ENCODE data around the gene IRF6.
A peak's percentile ranks its signal among the peaks of the same experiment; 100 is the strongest.

Gene IRF6

DNA sequence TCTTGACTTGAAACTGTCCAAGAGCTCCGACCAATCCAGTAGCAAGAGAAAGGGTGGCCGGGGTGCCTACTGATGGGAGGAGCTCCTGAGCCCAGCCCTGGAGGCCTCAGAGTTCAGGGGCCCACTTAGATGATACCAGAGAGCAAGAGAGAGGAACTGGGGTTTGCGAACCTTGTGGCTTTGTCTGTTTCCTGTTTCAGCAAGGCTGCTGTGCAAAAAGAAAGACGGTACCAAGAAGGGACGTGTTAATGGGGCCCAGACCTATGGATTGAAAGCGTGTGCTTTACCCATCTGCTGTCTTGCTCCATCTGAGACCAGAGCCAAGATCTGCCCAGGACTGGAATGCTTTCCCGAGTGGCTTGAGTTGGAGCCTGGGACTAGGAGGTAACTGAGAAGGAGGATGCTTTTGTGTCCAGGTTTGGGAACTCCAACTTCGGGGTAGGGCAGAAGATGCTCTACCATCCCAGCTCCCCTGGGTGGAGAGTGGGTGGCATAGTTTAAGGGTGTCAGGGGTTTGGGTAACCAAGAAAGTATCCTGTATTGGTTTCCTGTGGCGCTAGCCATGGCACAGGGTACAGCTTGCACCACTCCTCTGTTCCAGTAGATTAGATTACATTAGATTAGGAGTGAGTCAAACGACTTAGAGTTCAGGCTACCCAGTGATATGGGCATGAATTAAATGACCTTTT, 49.9 kb downstream of the IRF6 start, which contains the start of gene TRAF3IP3:
TSS of gene TRAF3IP3 (plus strand) at position 128 of the 689 bp plus-strand sequence. CDS start 3,987 bp downstream, outside the sequence.
- no peak for FAIRE-seq

GRCh38 chr1:209755256-209755655, 50.7 kb downstream of the IRF6 start:
- FAIRE-seq, result no peak

DNA sequence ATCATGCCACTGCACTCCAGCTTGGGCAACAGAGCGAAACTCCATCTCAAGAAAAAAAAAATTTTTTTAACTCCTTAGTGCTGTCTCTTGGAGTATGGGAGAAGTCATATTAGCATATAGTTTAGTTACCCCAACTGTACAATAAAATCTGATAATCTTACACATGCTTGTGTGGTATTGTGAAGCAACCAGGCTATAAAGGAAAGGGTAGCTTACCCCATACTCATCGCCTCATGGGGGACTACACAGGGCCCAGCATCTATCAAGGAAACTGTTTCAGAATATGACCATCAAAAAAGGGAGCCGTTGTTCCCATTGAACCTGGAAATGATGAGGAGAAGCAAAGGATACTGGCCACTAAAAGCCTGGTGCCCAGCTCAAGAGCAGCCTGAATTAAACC, 53.1 kb downstream of the IRF6 start:
- FAIRE-seq, result no peak

- FAIRE-seq, result no peak
Observed at GRCh38 chr1:209751627-209752231, 54.2 kb downstream of the IRF6 start.

DNA sequence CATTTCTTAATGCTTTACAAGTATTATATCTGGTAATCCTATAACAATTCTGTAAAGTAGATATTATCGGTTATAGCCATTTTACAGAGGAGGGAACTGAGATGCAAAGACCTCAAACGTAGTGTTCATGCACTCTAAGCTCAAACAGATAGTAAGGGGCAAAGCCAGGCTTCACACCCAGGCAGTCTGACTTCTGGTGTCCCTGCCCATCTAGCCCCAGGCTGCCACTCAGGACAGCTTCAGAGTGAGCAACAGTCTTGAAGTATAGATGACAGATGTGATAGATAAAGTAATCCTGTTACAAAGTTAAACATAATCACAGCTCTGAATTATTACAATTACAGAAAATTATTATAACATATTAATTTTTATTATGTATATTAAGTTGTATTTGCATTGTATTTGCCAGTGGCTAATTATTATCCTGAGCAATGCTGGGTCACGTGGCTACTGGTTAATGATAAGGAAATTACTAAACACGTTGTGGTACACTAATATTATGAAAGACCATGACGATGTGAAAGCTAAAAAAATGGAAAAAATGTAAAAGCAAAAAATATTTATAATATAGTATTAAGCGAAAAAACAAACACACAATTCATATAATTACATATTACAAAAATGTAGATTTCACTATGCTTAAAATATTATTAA, 56.1 kb downstream of the IRF6 start:
- peak; percentile 95 for FAIRE-seq

DNA sequence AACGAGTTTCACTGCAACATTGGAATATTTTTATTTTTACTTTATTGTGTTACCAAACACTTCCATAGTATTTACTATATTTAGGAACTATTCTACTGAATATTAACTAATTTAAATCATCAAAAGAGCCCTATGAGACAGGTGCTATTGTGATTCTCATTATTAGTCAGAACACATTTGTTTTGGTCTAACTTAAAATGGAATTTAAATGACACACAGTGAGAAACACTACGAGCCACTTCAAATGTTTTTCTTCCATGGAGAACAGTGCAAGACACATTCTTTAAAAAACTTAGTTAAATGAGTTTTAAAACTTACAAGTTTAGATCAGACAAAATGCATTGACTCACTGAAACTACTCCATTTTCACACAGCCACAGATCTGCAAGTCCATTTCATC, 56.7 kb downstream of the IRF6 start:
- FAIRE-seq, result no peak

DNA sequence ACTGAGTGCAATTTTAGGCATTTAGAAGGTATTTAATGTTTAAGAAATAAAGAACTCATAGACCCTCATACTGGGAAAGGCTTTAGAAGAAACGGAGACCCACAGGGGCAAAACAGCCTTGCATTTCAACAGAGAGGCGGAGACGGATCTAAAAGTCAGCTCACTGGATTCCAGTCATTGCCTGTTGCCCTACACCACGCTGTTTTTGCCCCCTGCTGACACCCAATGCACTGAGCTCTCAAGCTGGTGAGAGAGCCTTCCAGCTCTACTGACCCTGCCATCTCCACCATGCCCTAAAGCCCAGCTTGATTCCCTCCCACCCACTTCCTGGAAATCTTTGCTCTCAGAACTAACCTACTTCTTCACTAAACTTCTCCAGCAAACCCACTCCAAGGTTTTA, 57.3 kb downstream of the IRF6 start:
- FAIRE-seq, result no peak

DNA sequence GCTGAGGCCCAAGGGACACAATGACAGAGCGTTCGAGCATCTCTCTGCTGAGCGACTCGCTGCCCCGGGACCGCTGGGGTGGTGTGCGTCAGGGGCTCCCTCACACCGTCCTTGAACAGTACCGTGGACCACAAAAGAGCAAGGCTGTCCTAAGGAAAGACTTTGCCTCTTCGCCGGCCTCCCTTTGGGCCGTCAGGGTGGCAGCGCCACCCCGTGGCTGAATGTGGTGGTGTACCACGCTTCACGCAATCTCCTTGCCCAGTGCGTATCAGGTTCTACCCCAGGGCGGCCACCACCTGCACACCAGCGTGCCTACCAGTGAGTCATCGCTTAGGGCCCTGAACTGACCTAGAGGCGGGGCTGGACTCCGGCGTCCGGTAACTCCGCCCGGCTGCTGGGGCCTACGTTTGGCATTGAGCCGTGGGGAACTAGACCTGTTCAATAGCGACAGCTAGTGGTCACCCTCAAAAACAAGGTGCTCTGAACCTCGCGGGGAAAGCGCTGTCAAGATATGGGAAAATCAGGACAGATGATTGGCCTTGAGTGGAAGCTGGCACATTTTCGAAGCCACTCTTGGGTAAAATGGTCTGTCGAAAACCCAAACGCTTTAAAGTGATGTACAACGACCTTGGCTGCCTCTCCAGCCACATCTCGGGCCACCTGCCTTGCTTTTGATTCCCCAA, 58.2 kb downstream of the IRF6 start:
- peak; percentile 97 for FAIRE-seq

- peak; percentile 99 for FAIRE-seq
Observed at GRCh38 chr1:209746451-209747165, 59.3 kb downstream of the IRF6 start.

DNA sequence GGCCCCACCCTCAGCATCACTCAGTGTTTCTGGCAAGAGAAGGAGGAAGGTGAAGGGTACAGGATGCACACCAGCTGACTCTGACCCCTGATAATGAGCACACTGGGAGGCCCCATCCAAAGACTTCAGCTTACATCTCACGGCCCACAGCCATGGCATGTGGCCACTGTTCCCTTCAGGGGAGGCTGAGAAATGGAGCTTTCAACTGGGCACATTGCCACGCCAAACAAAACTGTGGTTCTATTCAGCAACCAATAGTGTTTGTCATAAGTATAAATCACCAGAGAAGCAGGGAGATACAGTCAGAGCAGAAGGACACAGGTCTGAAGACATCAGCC, 62.8 kb downstream of the IRF6 start:
- peak; percentile 98 for FAIRE-seq

GRCh38 chr1:209742409-209743144, 63.4 kb downstream of the IRF6 start:
- peak; percentile 97 for FAIRE-seq

DNA sequence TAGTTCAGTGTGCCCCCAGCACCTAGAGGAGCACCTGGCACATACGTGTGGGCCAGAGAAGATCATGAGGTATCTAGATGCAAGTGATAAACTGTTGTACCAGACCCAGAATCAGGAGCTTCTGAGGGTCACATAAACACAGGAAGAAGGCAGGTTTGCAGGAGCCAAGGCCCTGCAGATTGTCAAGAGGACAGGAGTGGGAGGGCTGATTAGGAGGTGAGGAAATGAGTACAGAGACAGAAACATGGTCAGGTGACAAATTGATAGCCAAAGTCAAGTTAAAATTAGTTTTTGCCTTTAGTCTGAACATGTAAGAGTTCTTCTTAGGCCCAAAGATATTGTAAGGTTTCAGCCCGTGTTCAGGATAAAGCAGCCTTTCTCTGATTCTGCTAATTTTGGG, 64.1 kb downstream of the IRF6 start:
- FAIRE-seq, result no peak

GRCh38 chr1:209741193-209741592, 64.7 kb downstream of the IRF6 start:
- no peak for FAIRE-seq

- no peak for FAIRE-seq
Observed at GRCh38 chr1:209738270-209738669, 67.7 kb downstream of the IRF6 start.

DNA sequence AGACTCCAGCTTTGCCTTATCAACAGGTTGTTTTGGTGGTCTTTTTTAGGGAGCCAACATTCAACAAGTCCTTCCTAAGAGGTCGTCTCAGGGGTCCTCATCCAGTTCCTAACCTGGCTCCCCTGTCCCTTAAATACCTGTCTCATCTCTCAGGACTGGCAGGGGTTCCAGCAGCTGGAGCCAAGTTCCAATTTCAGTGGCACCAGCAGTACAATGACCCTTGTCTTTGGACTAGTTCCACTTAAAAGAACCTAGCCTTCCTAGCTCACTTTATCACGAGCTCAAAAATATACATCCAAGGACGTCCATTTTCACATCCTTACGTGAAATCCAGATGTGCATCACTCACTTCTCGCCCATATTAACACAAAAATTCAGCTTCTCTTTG, 68.8 kb downstream of the IRF6 start:
- FAIRE-seq, result no peak

GRCh38 chr1:209736490-209737117, 69.3 kb downstream of the IRF6 start:
- no peak for FAIRE-seq

All from A204.1 (cell line).